ENCODE results near the gene TK2.

GRCh38 chr16:66474750-66475199 lies 75.1 kb downstream of the TK2 start:
- TF ChIP-seq YY1 (IDR thresholded peaks at IDR 0.05) (no peak), GABPA (IDR thresholded peaks at IDR 0.05 in 1 of 2, conservative IDR thresholded peaks at IDR 0.05 in 1 of 2) (no peak), REST (IDR thresholded peaks at IDR 0.05) (no peak), CTCF (IDR thresholded peaks at IDR 0.05; ENCODE audit: low read depth, low read length, missing input control) (no peak), EGR1 (IDR thresholded peaks at IDR 0.05; ENCODE audit: low read depth in 2 of 2) (no peak), TAF1 (conservative IDR thresholded peaks at IDR 0.05) (no peak), ZBTB33 (IDR thresholded peaks at IDR 0.05) (no peak), MAX (IDR thresholded peaks at IDR 0.05) (no peak), FOXA2 (IDR thresholded peaks at IDR 0.05) (no peak), RXRA (IDR thresholded peaks at IDR 0.05) (no peak), FOXA1 (IDR thresholded peaks at IDR 0.05) (no peak), ATF3 (IDR thresholded peaks at IDR 0.05) (no peak)

All from liver (tissue), 3 donors.